CD4-positive, CD25-positive, alpha-beta regulatory T cell (primary cell): Measurements from ENCODE around the gene NDUFB6. TPM values are rescaled to one million over a fixed set of nuclear protein-coding genes. Genes with fewer than 3 reads are reported as not detected.
"Not testable (repeated sequence)": the region's sequence is repeated elsewhere in the genome, so short reads cannot be mapped to it uniquely, and the experiment has no call there.

Experiments used
- ATAC-seq, 2 donors: fragments of 150-1000 bp; cut with Tn5 transposase; one replicate each; pipeline ENCODE4 v1.10.0; 2021; ENCODE audit warnings: low read depth in 2 of 2, moderate number of reproducible peaks in 2 of 2, moderate library complexity in 1 of 2
- DNase-seq, 3 donors: peaks; one replicate each; pipeline versions ENCODE4 v3.0.0 to v3.0.0-alpha.2; 2012 to 2022; ENCODE audit warnings: mixed read lengths in 1 of 3
- H3K27ac ChIP-seq: one replicate; pipeline ENCODE4 v1.7.0; 2013; ENCODE audit warnings: mild to moderate bottlenecking, low read length; ENCODE audit not compliant: insufficient read depth, poor library complexity, severe bottlenecking
- H3K27me3 ChIP-seq: one replicate; pipeline ENCODE4 v1.7.0; 2013; ENCODE audit warnings: low read length; ENCODE audit not compliant: control insufficient read depth, insufficient read depth
- H3K36me3 ChIP-seq: one replicate; pipeline ENCODE4 v1.7.0; 2013; ENCODE audit warnings: mild to moderate bottlenecking, low read length, moderate library complexity; ENCODE audit not compliant: control insufficient read depth, insufficient read depth
- H3K4me1 ChIP-seq: 2 replicates; pipeline ENCODE4 v1.7.0; 2013; ENCODE audit warnings: mild to moderate bottlenecking, low read length; ENCODE audit not compliant: insufficient read depth, control insufficient read depth, poor library complexity, severe bottlenecking
- H3K4me3 ChIP-seq: one replicate; pipeline ENCODE4 v1.7.0; 2013; ENCODE audit warnings: low read depth, mild to moderate bottlenecking, low read length, moderate library complexity
- H3K9me3 ChIP-seq, 2 experiments: 1 replicate in 1 of 2; 2 replicates in 1 of 2; pipeline ENCODE4 v1.7.0; 2013; ENCODE audit warnings: low read length in 2 of 2, mild to moderate bottlenecking in 1 of 2, moderate library complexity in 1 of 2; ENCODE audit not compliant: control insufficient read depth in 2 of 2
- H3K27ac Mint-ChIP-seq, 3 donors: one replicate each; pipeline ENCODE4 v1.8.0; 2020 to 2022; ENCODE audit warnings: mild to moderate bottlenecking in 3 of 3, mixed read lengths in 3 of 3, moderate library complexity in 2 of 3
- H3K27me3 Mint-ChIP-seq: one replicate; pipeline ENCODE4 v1.8.0; 2022; ENCODE audit warnings: mild to moderate bottlenecking, mixed read lengths
- H3K36me3 Mint-ChIP-seq: one replicate; pipeline ENCODE4 v1.8.0; 2020; ENCODE audit warnings: mixed read lengths
- H3K4me1 Mint-ChIP-seq, 4 donors: one replicate each; pipeline ENCODE4 v1.8.0; 2020 to 2022; ENCODE audit warnings: mixed read lengths in 4 of 4, mild to moderate bottlenecking in 1 of 4
- H3K4me3 Mint-ChIP-seq, 4 donors: one replicate each; pipeline ENCODE4 v1.8.0; 2020 to 2022; ENCODE audit warnings: mild to moderate bottlenecking in 4 of 4, mixed read lengths in 4 of 4, moderate library complexity in 3 of 4
- H3K9me3 Mint-ChIP-seq, 7 donors: one replicate each; pipeline ENCODE4 v1.8.0; 2020 to 2022; ENCODE audit warnings: mixed read lengths in 7 of 7, mild to moderate bottlenecking in 3 of 7, moderate library complexity in 2 of 7
- polyA plus RNA-seq, 4 donors: library from polyadenylated mRNA; unstranded; fragments of 300-500 nt; fragmentation: Illumina TruSeq; gene quantifications; one replicate each; pipeline ENCODE4 v1.2.3, GENCODE V29; 2021
- total RNA-seq: library from RNA; stranded (reverse); gene quantifications from one replicate; pipeline ENCODE4 v1.2.3, GENCODE V29; 2022

Gene NDUFB6
- total RNA-seq (19.6 TPM), polyA plus RNA-seq (100 to 1,000 TPM in 1 of 4 donors, 10 to 100 TPM in 3; 71.4 to 109 (median 80.4) TPM)

- H3K4me3 ChIP-seq, result peak within 1 kb of the TSS; percentile 98
- H3K36me3 Mint-ChIP-seq, result peaks cover 11% of the 10 kb centered on the region
- peak within 1 kb of the TSS; percentile 92 for H3K27ac ChIP-seq
- peak; percentile 80 to 87 for ATAC-seq
- H3K27me3 Mint-ChIP-seq, result peaks cover 29% of the 10 kb centered on the region
- no peaks in the 10 kb centered on the region for H3K9me3 ChIP-seq
- H3K27ac Mint-ChIP-seq, result peak within 1 kb of the TSS; percentile 99 to 100 (median 99)
- H3K36me3 ChIP-seq, result peaks cover 2% of the 10 kb centered on the region
- H3K27me3 ChIP-seq, result peaks cover 2% of the 10 kb centered on the region
- H3K4me1 ChIP-seq, result peaks cover 23% of the 10 kb centered on the region
- H3K4me1 Mint-ChIP-seq, result peaks cover 20 to 45% (median 32%) of the 10 kb centered on the region in 4 donors
- peak within 1 kb of the TSS; percentile 99 to 100 (median 99) for H3K4me3 Mint-ChIP-seq
- DNase-seq, result peak; percentile 93 to 98 (median 94)
- H3K9me3 Mint-ChIP-seq, result peaks cover 0 to 2% (median 0%) of the 10 kb centered on the region in 7 donors
Measured at GRCh38 chr9:32572900-32573523, at the start of gene NDUFB6. Gene NDUFB6 (minus strand): TSS chr9:32573159. CDS start chr9:32573060, 99 bp downstream.

GRCh38 chr9:32618261-32618660 is 45.3 kb upstream of the NDUFB6 start:
- H3K27me3 ChIP-seq, result peaks cover 3% of the 10 kb centered on the region
- no peaks in the 10 kb centered on the region for H3K4me1 Mint-ChIP-seq
- no peaks in the 10 kb centered on the region for H3K9me3 ChIP-seq
- no peaks in the 10 kb centered on the region for H3K4me1 ChIP-seq
- H3K27me3 Mint-ChIP-seq, result peaks cover 10% of the 10 kb centered on the region
- H3K9me3 Mint-ChIP-seq, result peaks cover 0 to 3% (median 0%) of the 10 kb centered on the region in 7 donors
- H3K36me3 Mint-ChIP-seq, result no peaks in the 10 kb centered on the region
- H3K36me3 ChIP-seq, result no peaks in the 10 kb centered on the region
- no peak overlapping the region for H3K27ac Mint-ChIP-seq
- DNase-seq, result no peak
- no peak overlapping the region for H3K4me3 Mint-ChIP-seq
- no peak overlapping the region for H3K27ac ChIP-seq
- ATAC-seq, result no peak
- H3K4me3 ChIP-seq, result no peak overlapping the region

- peaks cover 1 to 6% of the 10 kb centered on the region in 2 experiments for H3K9me3 ChIP-seq
- Mint-ChIP-seq H3K27me3 (peaks cover 6% of the 10 kb centered on the region), H3K27ac (no peak overlapping the region), H3K9me3 (peaks cover 0 to 9% (median 1%) of the 10 kb centered on the region in 7 donors), H3K4me3 (no peak overlapping the region), H3K4me1 (no peaks in the 10 kb centered on the region), H3K36me3 (no peaks in the 10 kb centered on the region)
- DNase-seq, result no peak
- H3K36me3 ChIP-seq, result no peaks in the 10 kb centered on the region
- H3K27ac ChIP-seq, result no peak overlapping the region
- H3K4me3 ChIP-seq, result no peak overlapping the region
- ATAC-seq, result no peak
- H3K27me3 ChIP-seq, result no peaks in the 10 kb centered on the region
- no peaks in the 10 kb centered on the region for H3K4me1 ChIP-seq
Measured at GRCh38 chr9:32606811-32607210, 33.9 kb upstream of the NDUFB6 start.

- H3K36me3 Mint-ChIP-seq, result no peaks in the 10 kb centered on the region
- H3K27me3 Mint-ChIP-seq, result peaks cover 8% of the 10 kb centered on the region
- H3K9me3 Mint-ChIP-seq, result peaks cover 0 to 9% (median 3%) of the 10 kb centered on the region in 7 donors
- H3K4me3 Mint-ChIP-seq, result no peak overlapping the region
- DNase-seq (no peak), ATAC-seq (no peak)
- Histone ChIP-seq H3K9me3 (peaks cover 1 to 6% of the 10 kb centered on the region in 2 experiments), H3K27me3 (peaks cover 2% of the 10 kb centered on the region), H3K4me3 (no peak overlapping the region), H3K36me3 (no peaks in the 10 kb centered on the region), H3K4me1 (no peaks in the 10 kb centered on the region), H3K27ac (no peak overlapping the region)
- H3K27ac Mint-ChIP-seq, result no peak overlapping the region
- no peaks in the 10 kb centered on the region for H3K4me1 Mint-ChIP-seq
Measured at GRCh38 chr9:32603914-32604852, 31.2 kb upstream of the NDUFB6 start.

GRCh38 chr9:32599021-32599420 is 26.1 kb upstream of the NDUFB6 start:
- ATAC-seq, H3K27ac ChIP-seq, H3K36me3 ChIP-seq, H3K9me3 Mint-ChIP-seq, H3K27me3 ChIP-seq, DNase-seq, H3K4me3 Mint-ChIP-seq, H3K4me1 ChIP-seq, H3K27ac Mint-ChIP-seq, H3K9me3 ChIP-seq, H3K27me3 Mint-ChIP-seq, H3K36me3 Mint-ChIP-seq, H3K4me1 Mint-ChIP-seq, H3K4me3 ChIP-seq: not testable (repeated sequence)

- H3K4me1 Mint-ChIP-seq, result no peaks in the 10 kb centered on the region
- H3K27me3 Mint-ChIP-seq, result peaks cover 8% of the 10 kb centered on the region
- no peak overlapping the region for H3K27ac Mint-ChIP-seq
- no peak overlapping the region for H3K4me3 ChIP-seq
- H3K4me3 Mint-ChIP-seq, result no peak overlapping the region
- H3K27me3 ChIP-seq, result peaks cover 2% of the 10 kb centered on the region
- H3K36me3 ChIP-seq, result no peaks in the 10 kb centered on the region
- DNase-seq, result no peak
- H3K4me1 ChIP-seq, result no peaks in the 10 kb centered on the region
- H3K36me3 Mint-ChIP-seq, result no peaks in the 10 kb centered on the region
- H3K9me3 ChIP-seq, result no peaks in the 10 kb centered on the region
- H3K27ac ChIP-seq, result no peak overlapping the region
- peaks cover 0 to 3% (median 0%) of the 10 kb centered on the region in 7 donors for H3K9me3 Mint-ChIP-seq
- ATAC-seq, result no peak
Measured at GRCh38 chr9:32596936-32597335, 24.0 kb upstream of the NDUFB6 start.

- Histone ChIP-seq H3K4me1 (no peaks in the 10 kb centered on the region), H3K9me3 (no peaks in the 10 kb centered on the region), H3K36me3 (no peaks in the 10 kb centered on the region), H3K27me3 (peaks cover 2% of the 10 kb centered on the region), H3K4me3 (no peak overlapping the region), H3K27ac (no peak overlapping the region)
- no peak for DNase-seq
- Mint-ChIP-seq H3K36me3 (no peaks in the 10 kb centered on the region), H3K4me3 (no peak overlapping the region), H3K27ac (no peak overlapping the region), H3K9me3 (peaks cover 0 to 3% (median 0%) of the 10 kb centered on the region in 7 donors), H3K27me3 (peaks cover 8% of the 10 kb centered on the region), H3K4me1 (no peaks in the 10 kb centered on the region)
- no peak for ATAC-seq
Measured at GRCh38 chr9:32596096-32596865, 23.3 kb upstream of the NDUFB6 start.
